H1 (cell line): Measurements from ENCODE around the gene OSTF1. TPM values are rescaled to one million over a fixed set of nuclear protein-coding genes. Genes with fewer than 3 reads are reported as not detected.

Experiments used
- FOSL1 ChIP-seq: IDR thresholded peaks from 2 replicates; pipeline ENCODE4 v1.6.1; 2011; ENCODE audit warnings: mild to moderate bottlenecking, low read depth, low read length, moderate library complexity; ENCODE audit not compliant: insufficient read depth
- GABPA ChIP-seq: IDR thresholded peaks from 2 replicates; pipeline ENCODE4 v1.6.1; 2011; ENCODE audit warnings: mild to moderate bottlenecking, low read length, moderate library complexity, borderline replicate concordance; ENCODE audit not compliant: insufficient read depth
- RBBP5 ChIP-seq: IDR thresholded peaks from 2 replicates; pipeline ENCODE4 v1.7.1; 2012; ENCODE audit warnings: low read depth, mild to moderate bottlenecking, inconsistent platforms, low read length, moderate library complexity, borderline replicate concordance
- USF2 ChIP-seq: IDR thresholded peaks from 2 replicates; pipeline ENCODE4 v1.6.1; 2011; ENCODE audit warnings: low read length, improper control_type of control experiment
- polyA plus RNA-seq, 7 experiments: library from polyadenylated mRNA; depleted of rRNA in 3 of 7; stranded (reverse) in 5 of 7; unstranded in 2 of 7; fragments of >200 nt in 5 of 7; fragments of 200-250 nt in 2 of 7; gene quantifications; 1 replicate in 5 of 7; 2 replicates in 1 of 7; 4 replicates in 1 of 7; pipeline versions ENCODE4 v1.2.1 to v1.2.3, GENCODE V29; 2011 to 2013; ENCODE audit warnings: missing spikeins in 2 of 7, mixed read lengths in 2 of 7
- total RNA-seq: library from RNA; stranded (reverse); fragmentation: NEBNext Ultra II Directional; extraction: Animal tissue kit (Norgen Biotek cat#: 25700); gene quantifications from 2 replicates; pipeline ENCODE4 v1.2.1, GENCODE V29; 2021

OSTF1 gene
- total and polyA plus RNA-seq, 2 of the 8 experiments (the other 6 are each of a cell fraction or from before 2014, with no cell fraction given): 5.0 to 18.9 TPM

GRCh38 chr9:75039801-75040200 lies 48.5 kb upstream of the OSTF1 start (continued):
- TF ChIP-seq GABPA (no peak), FOSL1 (no peak), RBBP5 (no peak), USF2 (no peak)
- TF ChIP-seq, all 59 proteins: peak for 0
